Chondrocyte (in vitro differentiated cells): ENCODE results near the gene COBLL1. TPM values are rescaled to one million over a fixed set of nuclear protein-coding genes. Genes with fewer than 3 reads are reported as not detected.

ENCODE experiments used
- DNase-seq: peaks from one replicate; pipeline ENCODE4 v3.0.0; 2021; ENCODE audit warnings: mixed read lengths, low spot score
- H3K27ac Mint-ChIP-seq: one replicate; pipeline ENCODE4 v1.8.0; 2021; ENCODE audit warnings: mild to moderate bottlenecking, moderate library complexity, mixed read lengths; ENCODE audit not compliant: unreplicated experiment
- H3K27me3 Mint-ChIP-seq: 2 replicates; pipeline ENCODE4 v1.8.0; 2021; ENCODE audit warnings: low read depth, mixed read lengths
- H3K36me3 Mint-ChIP-seq: 2 replicates; pipeline ENCODE4 v1.8.0; 2021; ENCODE audit warnings: low read depth, mixed read lengths
- H3K4me1 Mint-ChIP-seq: 2 replicates; pipeline ENCODE4 v1.8.0; 2021; ENCODE audit warnings: low read depth, mild to moderate bottlenecking, mixed read lengths
- H3K4me3 Mint-ChIP-seq: one replicate; pipeline ENCODE4 v1.8.0; 2021; ENCODE audit warnings: mild to moderate bottlenecking, moderate library complexity, mixed read lengths; ENCODE audit not compliant: unreplicated experiment
- H3K9me3 Mint-ChIP-seq: 2 replicates; pipeline ENCODE4 v1.8.0; 2021; ENCODE audit warnings: low read depth, mixed read lengths
- CTCF ChIP-seq: fragments of 200-600 bp; sonication (generic); IDR thresholded peaks from 2 replicates; pipeline ENCODE4 v1.5.0; 2021; ENCODE audit warnings: antibody characterized with exemption, mild to moderate bottlenecking, moderate library complexity
- total RNA-seq: library from RNA; stranded (reverse); gene quantifications from 3 replicates; pipeline ENCODE4 v1.2.1, GENCODE V29; 2021

Gene COBLL1
- total RNA-seq, 1 donor from 2014 or later, result 43.7 TPM

- Mint-ChIP-seq H3K9me3 (no peaks in the 10 kb centered on the region), H3K4me1 (peaks cover 24% of the 10 kb centered on the region), H3K36me3 (no peaks in the 10 kb centered on the region), H3K27ac (no peak overlapping the region), H3K4me3 (no peak overlapping the region), H3K27me3 (no peaks in the 10 kb centered on the region)
- no peak for DNase-seq
- no peak for TF ChIP-seq CTCF
These were observed 26.4 kb downstream of the COBLL1 start for GRCh38 chr2:164815071-164815793.

- no peaks in the 10 kb centered on the region for H3K9me3 Mint-ChIP-seq
- H3K4me1 Mint-ChIP-seq, result peaks cover 34% of the 10 kb centered on the region
- H3K36me3 Mint-ChIP-seq, result no peaks in the 10 kb centered on the region
- no peak for DNase-seq
- H3K27ac Mint-ChIP-seq, result no peak overlapping the region
- H3K27me3 Mint-ChIP-seq, result no peaks in the 10 kb centered on the region
- H3K4me3 Mint-ChIP-seq, result no peak overlapping the region
- TF ChIP-seq CTCF, result no peak
These were observed 28.1 kb downstream of the COBLL1 start for GRCh38 chr2:164813535-164813934.

GRCh38 chr2:164812378-164812777 is 29.2 kb downstream of the COBLL1 start:
- TF ChIP-seq CTCF, result no peak
- no peak overlapping the region for H3K4me3 Mint-ChIP-seq

GRCh38 chr2:164811819-164812218 is 29.8 kb downstream of the COBLL1 start:
- H3K4me3 Mint-ChIP-seq, result no peak overlapping the region

More at GRCh38 chr2:164812378-164812777, 29.2 kb downstream of the COBLL1 start:
- Mint-ChIP-seq H3K4me1 (peaks cover 41% of the 10 kb centered on the region), H3K27ac (no peak overlapping the region), H3K27me3 (no peaks in the 10 kb centered on the region), H3K9me3 (no peaks in the 10 kb centered on the region), H3K36me3 (no peaks in the 10 kb centered on the region)
- DNase-seq, result no peak

GRCh38 chr2:164810843-164811242 is 30.8 kb downstream of the COBLL1 start:
- no peaks in the 10 kb centered on the region for H3K36me3 Mint-ChIP-seq
- H3K4me1 Mint-ChIP-seq, result peaks cover 41% of the 10 kb centered on the region
- H3K4me3 Mint-ChIP-seq, result no peak overlapping the region
- no peaks in the 10 kb centered on the region for H3K9me3 Mint-ChIP-seq
- H3K27me3 Mint-ChIP-seq, result no peaks in the 10 kb centered on the region
- no peak overlapping the region for H3K27ac Mint-ChIP-seq
- DNase-seq, result no peak
- TF ChIP-seq CTCF, result no peak

More at GRCh38 chr2:164811819-164812218, 29.8 kb downstream of the COBLL1 start:
- Mint-ChIP-seq H3K36me3 (no peaks in the 10 kb centered on the region), H3K27ac (no peak overlapping the region), H3K9me3 (no peaks in the 10 kb centered on the region), H3K4me1 (peaks cover 41% of the 10 kb centered on the region), H3K27me3 (no peaks in the 10 kb centered on the region)
- DNase-seq, result no peak
- TF ChIP-seq CTCF, result no peak
